Stimulated activated CD4-positive, alpha-beta T cell treated with anti-CD3 and anti-CD28 coated beads, Interleukin-1b, Interleukin-23, amount 100 ng/mL, for 4 hours (primary cell): Measurements from ENCODE around the gene HIGD2A.

ENCODE experiments used
- DNase-seq, 2 donors: peaks; one replicate each; pipeline ENCODE4 v3.0.0-alpha.2; 2020; ENCODE audit warnings: low read depth in 2 of 2

The HIGD2A gene

DNA sequence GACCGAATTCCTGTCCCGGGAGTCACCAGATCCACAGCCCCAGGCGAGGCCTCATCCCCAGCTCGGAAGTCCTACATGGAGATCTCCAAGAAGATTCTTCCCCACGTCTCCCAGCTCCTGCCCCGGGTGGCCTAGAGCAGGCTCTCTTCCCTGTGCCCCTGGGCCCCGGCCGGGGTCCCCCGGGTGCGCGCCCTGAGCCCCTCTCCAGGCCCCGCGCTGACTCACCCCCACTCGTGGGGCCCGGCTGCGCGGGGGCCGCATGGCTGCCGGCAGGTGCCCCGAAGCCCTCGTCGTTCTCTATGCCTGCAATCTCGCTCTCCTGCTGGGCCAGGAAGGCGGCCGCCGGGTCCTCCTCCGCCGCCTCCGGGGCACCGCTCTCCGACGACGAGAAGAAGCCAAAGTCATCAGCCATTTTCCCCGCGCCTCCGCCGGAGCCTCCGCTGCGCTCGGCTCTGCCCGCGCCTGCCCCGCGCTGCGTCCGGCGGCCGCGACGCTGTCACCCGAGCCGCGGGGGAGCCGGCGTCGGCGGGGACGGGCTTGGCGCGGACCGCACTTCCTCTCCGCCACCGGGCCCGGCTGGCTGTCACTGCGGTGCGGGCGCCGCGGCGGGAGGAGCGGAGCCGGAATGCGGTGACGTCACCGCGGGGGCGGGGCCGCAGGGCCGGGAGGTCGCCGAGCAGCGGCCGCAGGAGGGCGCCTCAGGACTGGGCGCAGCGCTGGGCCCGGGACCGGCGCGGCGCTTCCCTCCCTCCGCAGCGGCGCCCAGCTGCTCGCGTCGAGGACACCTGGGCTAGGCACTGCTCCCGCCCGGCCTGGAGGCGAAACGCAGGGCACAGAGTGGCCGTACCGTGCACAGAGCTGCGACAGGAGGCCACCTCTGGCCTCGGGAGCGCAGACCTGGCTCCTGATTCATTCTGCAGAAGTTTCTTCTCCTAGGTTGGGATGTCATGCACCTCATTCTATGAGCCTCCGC is 27.7 kb downstream of the HIGD2A start, which contains the start of gene CLTB:
Gene CLTB (minus strand): TSS at position 588 of the 973 bp plus-strand sequence. CDS start 176 bp downstream, at position 412.
- peak; percentile 89 to 96 for DNase-seq

- DNase-seq, result no peak
Observed at GRCh38 chr5:176416965-176417364, 28.4 kb downstream of the HIGD2A start.

GRCh38 chr5:176418251-176418650 is 29.7 kb downstream of the HIGD2A start:
- DNase-seq, result no peak

DNA sequence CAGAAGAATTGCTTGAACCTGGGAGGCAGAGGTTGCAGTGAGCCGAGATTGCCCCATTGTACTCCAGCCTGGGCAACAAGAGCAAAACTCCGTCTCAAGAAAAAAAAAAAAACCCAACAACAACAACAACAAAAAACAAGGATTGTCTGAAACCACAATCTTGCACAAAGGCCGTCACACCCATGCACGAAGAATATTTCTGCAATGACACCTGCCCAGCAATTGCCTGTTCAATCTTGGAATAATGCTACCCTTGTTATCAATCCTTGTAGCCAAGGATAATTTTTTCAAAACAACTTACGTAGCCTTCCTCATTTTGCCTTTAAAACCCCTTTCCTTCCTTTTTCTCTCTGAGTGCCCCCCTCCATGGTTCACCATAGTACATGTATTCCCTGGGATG is 31.5 kb downstream of the HIGD2A start:
- DNase-seq, result no peak

GRCh38 chr5:176420972-176421544 is 32.5 kb downstream of the HIGD2A start:
- no peak for DNase-seq

DNA sequence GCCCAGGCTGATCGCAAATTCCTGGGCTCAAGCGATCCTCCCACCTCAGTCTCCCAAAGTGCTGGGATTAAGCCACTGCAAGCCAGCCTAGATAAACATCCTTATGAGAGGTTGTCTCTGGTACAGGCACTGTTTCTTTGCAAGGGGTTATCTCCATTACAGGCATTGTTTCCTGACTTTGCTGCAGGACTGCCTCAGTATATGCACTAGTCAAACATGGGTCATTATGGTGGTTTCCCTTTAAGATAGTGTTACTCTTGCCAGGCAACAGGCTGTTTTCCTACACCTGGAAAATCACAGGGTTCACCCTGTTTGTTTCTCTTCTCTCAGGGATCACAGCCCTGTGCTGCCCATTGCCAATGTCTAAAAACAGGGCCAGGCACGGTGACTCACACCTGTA is 35.6 kb downstream of the HIGD2A start:
- DNase-seq, result no peak

DNA sequence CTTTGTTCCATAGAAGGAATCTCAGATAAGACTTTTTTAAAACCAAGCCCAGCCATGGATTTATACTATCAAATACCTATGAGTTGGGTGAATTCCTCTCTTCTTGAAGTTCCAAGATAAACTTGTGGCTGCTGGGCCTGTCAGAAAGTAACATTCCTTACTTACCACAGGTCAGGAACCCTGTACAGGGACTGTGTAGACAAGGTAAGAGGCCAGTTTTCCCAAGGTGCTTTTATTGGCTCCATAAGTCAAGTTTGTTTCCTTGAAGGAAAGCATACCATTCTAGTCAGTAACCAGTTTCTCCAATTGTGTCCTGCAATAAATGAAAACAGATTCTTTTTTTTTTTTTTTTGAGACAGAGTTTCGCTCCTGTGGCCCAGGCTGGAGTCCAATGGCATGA is 36.6 kb downstream of the HIGD2A start:
- no peak for DNase-seq

GRCh38 chr5:176425791-176426190 is 37.2 kb downstream of the HIGD2A start:
- no peak for DNase-seq

- no peak for DNase-seq
Observed at GRCh38 chr5:176426876-176427275, 38.3 kb downstream of the HIGD2A start.

DNA sequence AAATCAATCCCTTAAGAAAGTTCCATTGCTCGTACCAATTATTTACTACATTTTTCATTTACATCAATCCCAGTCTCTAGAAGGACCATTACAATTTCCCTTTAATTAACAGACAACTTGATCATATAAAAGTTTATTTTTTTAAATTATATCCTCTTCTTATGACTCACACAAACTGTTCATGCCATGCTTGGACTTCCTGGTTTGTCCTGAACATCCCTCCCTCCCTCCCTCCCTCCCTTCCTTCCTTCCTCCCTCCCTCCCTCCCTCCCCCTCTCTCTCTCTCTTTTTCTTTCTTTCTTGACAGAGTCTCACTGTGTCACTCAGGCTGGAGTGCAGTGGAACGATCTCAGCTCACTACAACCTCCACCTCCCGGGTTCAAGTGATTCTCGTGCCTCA is 39.4 kb downstream of the HIGD2A start:
- no peak for DNase-seq

DNA sequence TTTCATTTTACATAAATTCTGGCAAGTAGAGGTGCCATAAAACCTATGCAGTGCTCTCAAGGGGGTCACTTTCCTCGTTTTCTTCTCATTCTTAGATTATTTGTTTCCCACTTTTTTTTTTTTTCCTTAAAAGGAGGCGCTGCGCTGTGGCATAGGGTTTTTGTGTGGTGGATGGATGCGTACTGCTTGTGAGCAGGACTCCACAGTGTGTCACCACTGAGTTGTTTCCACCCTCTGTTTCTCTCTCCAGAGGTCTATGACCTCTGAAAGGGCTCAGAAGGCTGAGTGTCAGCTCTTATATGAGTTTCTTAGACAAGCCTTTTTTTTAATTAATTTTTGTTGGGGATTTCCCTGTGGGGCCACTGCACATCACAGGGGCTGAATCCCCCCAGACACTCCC is 41.4 kb downstream of the HIGD2A start:
- no peak for DNase-seq

DNA sequence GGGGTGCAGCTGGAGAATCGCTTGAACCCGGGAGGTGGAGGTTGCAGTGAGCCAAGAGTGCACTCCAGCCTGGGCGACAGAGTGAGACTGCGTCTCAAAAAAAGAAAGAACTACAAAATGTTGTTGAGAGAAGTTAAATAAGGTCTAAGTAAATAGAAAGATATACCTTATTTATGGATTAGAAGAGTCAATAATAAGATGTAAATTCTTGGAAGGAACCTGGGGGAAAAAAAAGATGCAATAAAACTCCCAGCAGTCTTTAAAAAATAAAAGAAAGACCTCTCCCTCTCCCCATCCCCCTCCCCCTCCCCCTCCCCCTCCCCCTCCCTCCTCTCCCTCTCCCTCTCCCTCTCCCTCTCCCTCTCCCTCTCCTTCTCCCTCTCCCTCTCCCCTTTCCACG is 44.2 kb downstream of the HIGD2A start:
- DNase-seq, result no peak

GRCh38 chr5:176436656-176437055 is 48.1 kb downstream of the HIGD2A start:
- no peak for DNase-seq

- DNase-seq, result no peak
Observed at GRCh38 chr5:176438959-176439757, 50.6 kb downstream of the HIGD2A start.
